DMS 273 (cell line): ENCODE data around the gene EFL1.
"Not testable (repeated sequence)": the region's sequence is repeated elsewhere in the genome, so short reads cannot be mapped to it uniquely, and the experiment has no call there.

Source experiments
- DNase-seq: peaks from one replicate; lab custom pipeline; 2025; ENCODE audit not compliant: unreplicated experiment; lab: John Stamatoyannopoulos, UW

Gene EFL1

GRCh38 chr15:82204575-82204974, 58.0 kb downstream of the EFL1 start:
- not testable (repeated sequence) for DNase-seq

- peak; percentile 80 for DNase-seq
These were observed 64.6 kb downstream of the EFL1 start for GRCh38 chr15:82197733-82198594.

GRCh38 chr15:82196353-82196752, 66.2 kb downstream of the EFL1 start:
- no peak for DNase-seq

GRCh38 chr15:82195818-82196217, 66.7 kb downstream of the EFL1 start:
- DNase-seq = not testable (repeated sequence)

GRCh38 chr15:82194488-82194887, 68.0 kb downstream of the EFL1 start:
- DNase-seq = not testable (repeated sequence)

GRCh38 chr15:82193435-82193834, 69.1 kb downstream of the EFL1 start:
- DNase-seq = not testable (repeated sequence)

GRCh38 chr15:82192394-82192793, 70.1 kb downstream of the EFL1 start:
- not testable (repeated sequence) for DNase-seq

- no peak for DNase-seq
These were observed 75.7 kb downstream of the EFL1 start for GRCh38 chr15:82186719-82187406.

- no peak for DNase-seq
These were observed 76.4 kb downstream of the EFL1 start for GRCh38 chr15:82186161-82186560.

GRCh38 chr15:82184776-82185175, 77.8 kb downstream of the EFL1 start:
- DNase-seq = no peak

- no peak for DNase-seq
These were observed 78.2 kb downstream of the EFL1 start for GRCh38 chr15:82184355-82184754.

- no peak for DNase-seq
These were observed 79.2 kb downstream of the EFL1 start for GRCh38 chr15:82183121-82184031.

GRCh38 chr15:82181371-82181770, 81.2 kb downstream of the EFL1 start:
- DNase-seq = no peak

- no peak for DNase-seq
These were observed 84.5 kb downstream of the EFL1 start for GRCh38 chr15:82178061-82178460.

- DNase-seq = no peak
These were observed 85.1 kb downstream of the EFL1 start for GRCh38 chr15:82177291-82178010.

- DNase-seq = no peak
These were observed 86.0 kb downstream of the EFL1 start for GRCh38 chr15:82176542-82176941.

GRCh38 chr15:82174471-82175235, 87.9 kb downstream of the EFL1 start:
- no peak for DNase-seq

GRCh38 chr15:82173108-82173507, 89.4 kb downstream of the EFL1 start:
- no peak for DNase-seq

GRCh38 chr15:82172506-82172905, 90.0 kb downstream of the EFL1 start:
- no peak for DNase-seq

GRCh38 chr15:82168757-82169156, 93.8 kb downstream of the EFL1 start:
- DNase-seq = no peak
